HG02943 (cell line): Measurements from ENCODE around the gene INHBC.
"Not testable (repeated sequence)": the region's sequence is repeated elsewhere in the genome, so short reads cannot be mapped to it uniquely, and the experiment has no call there.

ENCODE experiments used
- ATAC-seq: cut with Tn5 transposase; IDR thresholded peaks from one replicate; pipeline ENCODE4 v1.9.1; 2021; ENCODE audit warnings: mild to moderate bottlenecking, low read depth, moderate library complexity; ENCODE audit not compliant: unreplicated experiment

The INHBC gene, protein sequence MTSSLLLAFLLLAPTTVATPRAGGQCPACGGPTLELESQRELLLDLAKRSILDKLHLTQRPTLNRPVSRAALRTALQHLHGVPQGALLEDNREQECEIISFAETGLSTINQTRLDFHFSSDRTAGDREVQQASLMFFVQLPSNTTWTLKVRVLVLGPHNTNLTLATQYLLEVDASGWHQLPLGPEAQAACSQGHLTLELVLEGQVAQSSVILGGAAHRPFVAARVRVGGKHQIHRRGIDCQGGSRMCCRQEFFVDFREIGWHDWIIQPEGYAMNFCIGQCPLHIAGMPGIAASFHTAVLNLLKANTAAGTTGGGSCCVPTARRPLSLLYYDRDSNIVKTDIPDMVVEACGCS

DNA sequence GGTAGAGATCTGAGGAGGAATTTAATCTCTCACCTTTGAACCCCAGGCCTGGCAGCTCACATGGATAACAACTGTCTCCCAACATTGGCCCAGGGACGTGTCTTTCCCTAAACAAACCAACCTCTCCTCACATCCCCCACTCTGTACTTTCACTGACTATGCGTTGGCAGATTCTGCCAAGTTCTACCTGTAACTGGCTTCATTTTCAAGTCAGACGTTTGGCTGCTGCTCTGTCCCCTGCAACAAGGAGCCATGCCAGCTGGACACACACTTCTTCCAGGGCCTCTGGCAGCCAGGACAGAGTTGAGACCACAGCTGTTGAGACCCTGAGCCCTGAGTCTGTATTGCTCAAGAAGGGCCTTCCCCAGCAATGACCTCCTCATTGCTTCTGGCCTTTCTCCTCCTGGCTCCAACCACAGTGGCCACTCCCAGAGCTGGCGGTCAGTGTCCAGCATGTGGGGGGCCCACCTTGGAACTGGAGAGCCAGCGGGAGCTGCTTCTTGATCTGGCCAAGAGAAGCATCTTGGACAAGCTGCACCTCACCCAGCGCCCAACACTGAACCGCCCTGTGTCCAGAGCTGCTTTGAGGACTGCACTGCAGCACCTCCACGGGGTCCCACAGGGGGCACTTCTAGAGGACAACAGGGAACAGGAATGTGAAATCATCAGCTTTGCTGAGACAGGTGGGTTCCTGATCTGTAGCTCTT lies at the start of gene INHBC:
Gene INHBC, plus strand, starts transcription at position 268 of the 707 bp plus-strand sequence. Its CDS starts 103 bp downstream, at position 371.
- no peak for ATAC-seq

DNA sequence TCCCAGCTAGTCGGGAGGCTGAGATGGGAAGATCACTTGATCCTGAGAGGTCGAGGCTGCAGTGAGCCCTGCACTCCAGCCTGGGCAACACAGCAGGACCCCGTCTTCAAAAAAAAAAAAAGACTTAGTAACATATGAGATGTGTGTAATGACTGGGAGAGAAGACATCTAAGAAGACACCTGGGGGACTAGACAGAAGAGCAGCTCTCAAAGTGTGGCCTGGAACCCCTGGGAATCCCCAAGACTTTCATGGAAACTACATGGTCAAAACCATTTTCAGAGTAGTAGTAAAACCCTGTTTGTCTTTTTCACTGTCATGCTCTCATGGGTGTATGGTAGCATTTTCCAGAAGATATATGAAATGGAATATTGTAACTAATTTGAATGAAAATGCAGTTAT lies 49.0 kb upstream of the INHBC start:
- ATAC-seq: no peak

DNA sequence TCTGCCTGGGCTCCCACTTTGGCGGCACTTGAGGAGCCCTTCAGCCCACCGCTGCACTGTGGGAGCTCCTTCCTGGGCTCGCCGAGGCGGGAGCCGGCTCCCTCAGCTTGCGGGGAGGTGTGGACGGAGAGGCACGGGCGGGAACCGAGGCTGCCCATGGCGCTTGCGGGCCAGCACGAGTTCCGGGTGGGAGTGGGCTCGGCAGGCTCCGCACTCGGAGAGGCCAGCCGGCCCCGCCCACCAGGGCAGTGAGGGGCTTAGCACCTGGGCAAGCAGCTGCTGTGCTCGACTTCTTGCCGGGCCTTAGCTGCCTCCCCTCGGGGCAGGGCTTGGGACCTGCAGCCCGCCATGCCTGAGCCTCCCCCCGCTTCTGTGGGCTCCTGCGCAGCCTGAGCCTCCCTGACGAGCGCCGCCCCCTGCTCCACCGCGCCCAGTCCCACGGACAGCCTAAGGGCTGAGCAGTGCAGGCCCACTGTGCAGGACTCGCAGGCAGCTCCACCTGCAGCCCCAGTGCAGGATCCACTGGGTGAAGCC lies 48.3 kb upstream of the INHBC start:
- ATAC-seq: no peak

DNA sequence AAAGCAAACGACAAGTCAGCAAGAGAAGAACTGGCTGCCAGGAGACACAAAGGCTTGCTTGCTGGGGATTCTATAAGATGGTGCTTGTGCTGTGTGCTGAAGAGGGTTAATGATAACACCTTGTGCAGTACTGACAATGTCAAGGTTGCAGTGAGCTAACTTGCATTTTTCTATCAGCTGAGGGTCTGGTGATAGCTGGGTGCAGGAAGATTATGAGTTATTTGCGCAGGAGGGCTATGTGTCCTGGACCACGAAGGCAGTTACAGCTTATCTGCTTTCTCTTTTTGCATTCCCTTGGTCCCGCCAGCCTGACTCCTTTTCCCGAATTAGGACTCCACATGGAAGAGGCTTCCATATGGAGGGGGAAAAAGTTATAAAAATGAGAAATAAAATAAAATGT lies 46.2 kb upstream of the INHBC start:
- no peak for ATAC-seq

DNA sequence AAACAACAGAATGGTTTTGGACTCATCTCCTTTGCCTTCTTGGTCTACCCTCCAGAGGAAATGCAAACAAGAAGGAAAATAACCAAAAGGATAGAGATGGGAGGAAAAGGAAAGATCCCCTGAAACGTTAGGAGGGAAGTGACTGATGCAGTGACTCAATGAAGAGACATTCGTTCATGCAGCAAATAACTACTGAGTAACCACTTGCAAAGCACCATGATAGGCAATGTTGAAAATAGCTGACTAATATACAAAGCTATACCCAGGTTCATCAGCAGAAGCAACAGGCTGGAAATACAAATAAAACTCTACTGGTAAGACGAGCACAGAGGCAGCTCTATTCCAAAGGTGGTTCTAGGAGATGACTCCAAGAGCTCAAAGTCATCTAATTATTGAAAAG lies 45.6 kb upstream of the INHBC start:
- ATAC-seq: no peak

DNA sequence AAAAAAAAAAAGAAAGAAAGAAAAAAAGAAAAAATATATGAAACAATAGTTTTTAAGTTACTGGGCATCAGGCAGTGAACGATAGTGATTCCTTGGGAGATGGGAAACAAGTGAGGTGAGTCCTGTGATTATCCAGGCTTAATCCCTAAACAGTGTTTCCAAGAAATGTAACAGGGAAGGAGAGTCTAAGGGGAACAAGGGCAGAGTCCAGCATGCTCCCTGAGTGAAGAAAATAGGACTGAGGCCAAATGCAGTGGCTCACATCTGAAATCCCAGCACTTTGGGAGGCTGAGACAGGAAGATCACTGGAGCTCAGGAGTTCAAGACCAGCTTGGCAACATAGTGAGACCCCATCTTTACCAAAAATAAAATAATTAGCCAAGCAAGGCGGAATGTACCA lies 44.4 kb upstream of the INHBC start:
- no peak for ATAC-seq

DNA sequence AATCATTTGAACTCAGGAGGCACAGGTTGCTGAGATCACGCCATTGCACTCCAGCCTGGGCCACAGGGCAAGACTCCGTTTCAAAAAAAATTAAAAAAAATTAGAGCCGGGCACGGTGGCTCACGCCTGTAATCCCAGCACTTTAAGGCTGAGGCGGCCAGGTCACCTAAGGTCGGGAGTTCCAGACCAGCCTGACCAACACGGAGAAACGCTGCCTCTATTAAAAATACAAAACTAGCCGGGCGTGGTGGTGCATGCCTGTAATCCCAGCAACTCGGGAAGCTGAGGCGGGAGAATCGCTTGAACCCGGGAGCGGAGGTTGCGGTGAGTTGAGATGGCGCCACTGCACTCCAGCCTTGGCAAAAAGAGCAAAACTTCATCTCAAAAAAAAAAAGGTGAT lies 39.5 kb upstream of the INHBC start:
- no peak for ATAC-seq

DNA sequence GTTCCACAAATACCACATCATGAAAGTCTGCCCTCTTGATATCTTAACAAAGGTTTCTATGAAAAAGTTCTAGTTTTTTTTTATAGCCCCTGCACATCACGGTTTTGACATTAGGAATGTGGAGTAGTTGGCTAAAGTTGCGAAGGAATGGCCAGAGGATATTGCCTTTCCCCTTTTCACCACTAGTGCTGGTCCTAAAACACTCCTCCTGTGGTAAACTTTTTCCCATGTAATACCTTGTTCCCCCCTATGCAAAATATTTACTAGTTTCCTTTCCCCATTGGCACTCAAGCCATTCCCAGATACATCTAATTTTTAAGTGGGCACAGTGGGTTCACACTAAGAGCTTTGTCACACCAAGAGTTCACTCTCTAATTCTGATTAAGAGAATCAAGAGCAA lies 37.1 kb upstream of the INHBC start:
- no peak for ATAC-seq

DNA sequence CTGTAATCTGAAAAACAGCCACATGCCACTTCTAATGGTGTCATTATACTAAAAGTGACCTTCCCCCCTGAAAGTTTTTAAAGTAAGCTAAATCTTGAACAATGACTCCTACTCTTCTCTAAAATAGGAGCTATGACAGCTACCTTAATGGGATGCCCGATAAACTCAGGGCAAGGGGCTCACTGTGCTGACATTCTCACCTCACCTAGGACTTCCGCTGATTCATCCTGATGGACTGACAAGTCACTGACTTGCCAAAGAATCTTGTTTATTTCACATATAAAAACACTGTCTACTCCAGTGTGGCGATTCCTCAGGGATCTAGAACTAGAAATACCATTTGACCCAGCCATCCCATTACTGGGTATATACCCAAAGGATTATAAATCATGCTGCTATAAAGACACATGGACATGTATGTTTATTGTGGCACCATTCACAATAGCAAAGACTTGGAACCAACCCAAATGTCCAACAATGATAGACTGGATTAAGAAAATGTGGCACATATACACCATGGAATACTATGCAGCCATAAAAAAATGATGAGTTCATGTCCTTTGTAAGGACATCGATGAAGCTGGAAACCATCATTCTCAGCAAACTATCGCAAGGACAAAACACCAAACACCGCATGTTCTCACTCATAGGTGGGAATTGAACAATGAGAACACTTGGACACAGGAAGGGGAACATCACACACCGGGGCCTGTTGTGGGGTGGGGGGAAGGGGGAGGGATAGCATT lies 34.7 kb upstream of the INHBC start:
- not testable (repeated sequence) for ATAC-seq

DNA sequence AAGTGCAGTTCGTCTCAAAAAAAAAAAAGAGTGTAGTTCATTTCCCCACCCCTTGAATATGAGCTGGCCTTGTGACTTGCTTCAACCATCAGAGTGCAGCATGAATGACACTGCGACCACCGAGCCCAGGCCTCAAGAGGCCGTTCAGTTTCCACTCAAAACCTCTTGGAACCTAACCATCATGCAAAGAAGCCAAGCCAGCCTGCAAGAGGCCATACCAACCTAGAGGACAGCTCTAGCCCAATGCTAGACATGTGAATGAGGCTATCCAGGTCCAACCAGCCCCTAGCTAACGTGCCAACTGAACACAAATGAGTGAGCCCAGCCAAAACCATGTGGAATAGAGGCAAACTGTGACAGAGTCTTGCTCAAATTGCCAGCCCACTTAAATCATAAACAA lies 33.4 kb upstream of the INHBC start:
- no peak for ATAC-seq

DNA sequence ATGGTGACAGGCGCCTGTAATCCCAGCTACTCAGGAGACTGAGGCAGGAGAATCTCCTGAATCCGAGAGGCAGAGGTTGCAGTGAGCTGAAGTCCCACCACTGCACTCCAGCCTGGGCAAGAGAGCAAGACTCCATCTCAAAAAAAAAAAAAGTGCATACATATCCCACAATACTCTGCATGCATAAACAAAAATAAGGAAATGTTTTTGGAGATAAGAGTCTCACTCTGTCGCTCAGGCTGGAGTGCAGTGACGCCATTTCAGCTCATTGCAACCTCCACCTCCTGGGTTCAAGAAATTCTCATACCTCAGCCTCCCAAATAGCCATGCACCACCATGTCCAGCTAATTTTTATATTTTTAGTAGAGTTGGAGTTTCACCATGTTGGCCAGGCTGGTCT lies 32.4 kb upstream of the INHBC start:
- ATAC-seq: not testable (repeated sequence)

DNA sequence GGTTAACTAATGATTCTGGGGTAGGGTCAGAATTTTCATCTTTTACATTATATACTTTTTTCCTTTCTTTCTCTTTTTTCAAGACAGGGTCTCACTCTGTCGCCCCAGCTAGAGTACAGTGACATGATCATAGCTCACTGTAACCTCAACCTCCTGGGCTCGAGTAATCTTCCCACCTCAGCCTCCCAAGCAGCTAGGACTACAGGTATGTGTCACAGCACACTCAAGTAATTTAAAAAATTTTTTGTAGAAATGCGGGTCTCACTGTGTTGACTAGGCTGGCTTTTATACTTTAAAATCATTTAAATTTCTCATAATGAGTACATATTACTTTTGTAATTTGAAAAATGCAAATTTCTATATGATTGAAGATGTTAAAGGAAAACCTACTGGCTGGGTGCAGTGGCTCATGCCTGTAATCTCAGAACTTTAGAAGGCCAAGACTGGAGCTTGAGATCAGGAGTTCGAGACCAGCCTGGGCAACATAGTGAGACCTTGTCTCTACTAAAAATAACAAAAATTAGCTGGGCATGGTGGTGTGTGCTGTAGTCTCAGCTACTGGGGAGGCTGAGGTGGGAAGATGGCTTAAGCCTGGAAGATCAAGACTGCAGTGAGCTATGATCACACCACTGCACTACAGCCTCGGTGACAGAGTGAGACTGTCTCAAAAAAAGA lies 29.5 kb upstream of the INHBC start:
- ATAC-seq: no peak

DNA sequence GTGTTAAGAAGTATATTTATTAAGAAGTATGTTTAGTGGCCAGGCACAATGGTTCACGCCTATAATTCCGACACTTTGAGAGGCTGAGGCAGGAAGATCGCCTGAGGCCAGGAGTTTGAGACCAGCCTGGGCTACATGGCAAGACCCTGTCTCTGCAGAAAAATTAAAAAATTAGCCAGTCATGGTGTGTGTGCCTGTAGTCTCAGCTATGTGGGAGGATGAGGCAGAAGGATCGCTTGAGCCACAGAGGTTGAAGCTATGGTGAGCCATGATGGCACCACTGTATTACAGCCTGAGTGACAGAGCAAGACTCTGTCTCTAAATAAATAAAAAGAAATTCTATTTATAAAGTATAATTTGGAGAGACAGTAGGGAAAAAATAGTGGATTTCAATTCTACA lies 24.1 kb upstream of the INHBC start:
- no peak for ATAC-seq

DNA sequence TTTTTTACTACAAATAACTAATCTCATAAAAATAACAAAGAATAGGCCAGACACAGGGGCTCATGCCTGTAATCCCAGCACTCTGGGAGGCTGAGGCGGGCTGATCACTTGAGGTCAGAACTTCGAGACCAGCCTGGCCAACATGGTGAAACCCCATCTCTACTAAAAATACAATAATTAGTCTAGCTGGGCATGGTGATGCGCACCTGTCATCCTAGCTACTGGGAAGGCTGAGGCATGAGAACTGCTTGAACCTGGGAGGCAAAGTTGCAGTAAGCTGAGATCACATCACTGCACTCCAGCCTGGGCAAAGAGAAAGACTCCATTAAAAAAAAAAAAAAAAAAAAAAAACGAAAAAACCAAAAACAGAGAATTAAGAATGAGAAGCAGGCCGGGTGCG lies 20.4 kb upstream of the INHBC start:
- ATAC-seq: not testable (repeated sequence)

DNA sequence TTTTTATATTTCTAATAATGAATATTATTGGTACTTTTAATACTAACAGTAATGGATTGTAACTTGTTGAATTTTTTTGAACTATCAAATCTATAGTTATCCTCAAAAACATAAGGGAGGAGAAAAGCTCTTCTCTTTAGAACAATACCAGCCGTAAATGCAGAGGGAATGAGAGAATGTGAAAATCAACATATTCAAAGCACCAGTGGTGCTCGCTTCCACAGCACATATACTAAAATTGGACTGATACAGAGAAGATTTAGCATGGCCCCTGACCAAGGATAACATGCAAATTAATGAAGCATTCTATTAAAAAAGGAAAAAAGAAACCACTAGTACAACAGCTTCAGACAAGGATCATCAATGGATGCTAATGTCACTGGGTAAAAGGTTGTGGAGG lies 19.5 kb upstream of the INHBC start:
- ATAC-seq: no peak

DNA sequence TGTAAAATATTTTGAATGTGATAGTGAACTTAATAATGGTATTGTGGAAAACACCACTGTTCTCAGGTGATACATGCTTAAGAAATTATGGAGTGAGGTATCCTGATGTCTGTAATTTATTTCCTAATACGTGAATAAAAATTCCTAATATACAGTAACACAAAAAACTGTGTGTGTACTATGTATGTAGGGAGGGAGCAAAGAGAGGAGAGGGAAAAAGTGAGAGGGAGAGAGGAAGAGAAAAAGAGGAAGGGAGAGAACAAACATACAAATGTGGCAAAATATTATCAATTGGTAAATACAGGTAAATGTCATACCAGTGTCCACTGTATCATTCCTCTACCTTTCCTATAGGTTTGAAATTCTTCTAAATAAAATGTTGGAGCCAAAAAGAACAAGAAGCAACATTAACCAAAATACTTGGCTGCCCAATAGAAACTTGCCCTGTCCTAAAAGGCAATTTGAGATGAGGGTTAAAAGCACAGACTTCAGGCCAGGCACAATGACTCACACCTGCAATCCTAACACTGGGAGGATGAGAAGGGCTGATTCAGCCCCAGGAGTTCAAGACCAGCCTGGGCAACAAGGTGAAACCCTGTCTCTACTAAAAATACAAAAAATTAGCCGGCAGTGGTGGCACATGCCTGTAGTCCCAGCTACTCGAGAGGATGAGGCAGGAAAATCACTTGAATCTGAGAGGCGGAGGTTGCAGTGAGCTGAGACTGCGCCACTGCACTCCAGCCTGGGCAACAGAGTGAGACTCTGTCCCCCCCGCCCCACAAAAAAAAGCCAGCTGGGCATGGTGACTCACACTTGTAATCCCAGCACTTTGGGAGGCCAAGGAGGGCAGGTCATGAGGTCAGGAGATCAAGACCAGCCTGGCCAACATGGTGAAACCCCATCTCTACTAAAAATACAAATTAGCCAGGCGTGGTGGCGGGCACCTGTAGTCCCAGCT lies 18.3 kb upstream of the INHBC start:
- ATAC-seq: no peak

DNA sequence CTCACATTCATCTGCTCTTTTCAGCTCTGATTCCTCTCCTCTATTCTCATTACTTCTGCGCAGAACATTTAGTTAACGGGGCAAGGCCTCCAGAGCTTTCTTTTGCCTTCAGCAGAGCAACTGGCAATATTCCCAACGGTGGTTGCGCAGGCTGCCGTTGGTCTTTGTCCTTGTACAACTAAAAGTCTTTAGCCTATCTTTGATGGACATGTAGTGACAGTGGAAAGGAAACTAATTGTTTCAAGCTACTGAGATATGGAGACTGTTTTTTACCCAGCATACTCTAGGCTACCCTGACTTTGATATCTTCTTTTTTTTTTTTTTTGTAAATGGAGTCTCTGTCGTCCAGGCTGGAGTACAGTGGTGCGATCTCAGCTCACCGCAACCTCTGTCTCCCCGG lies 16.3 kb upstream of the INHBC start:
- ATAC-seq: no peak

DNA sequence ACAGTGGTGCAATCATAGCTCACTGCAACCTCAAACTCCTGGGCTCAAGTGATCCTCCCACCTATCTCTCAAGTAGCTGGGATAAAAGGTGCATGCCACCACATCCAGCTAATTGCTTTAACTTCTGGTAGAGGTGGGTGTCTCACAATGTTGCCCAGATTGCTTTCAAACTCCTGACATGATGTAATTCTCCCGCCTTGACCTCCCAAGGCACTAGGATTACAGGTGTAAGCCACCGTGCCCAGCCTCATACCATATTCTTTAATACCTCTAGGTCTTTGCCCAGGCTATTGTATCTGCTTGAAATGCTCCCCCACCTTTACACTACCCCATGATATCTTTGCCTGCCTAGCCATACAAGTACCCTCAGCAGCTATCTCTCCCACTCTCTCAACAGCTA lies 15.1 kb upstream of the INHBC start:
- ATAC-seq: no peak

DNA sequence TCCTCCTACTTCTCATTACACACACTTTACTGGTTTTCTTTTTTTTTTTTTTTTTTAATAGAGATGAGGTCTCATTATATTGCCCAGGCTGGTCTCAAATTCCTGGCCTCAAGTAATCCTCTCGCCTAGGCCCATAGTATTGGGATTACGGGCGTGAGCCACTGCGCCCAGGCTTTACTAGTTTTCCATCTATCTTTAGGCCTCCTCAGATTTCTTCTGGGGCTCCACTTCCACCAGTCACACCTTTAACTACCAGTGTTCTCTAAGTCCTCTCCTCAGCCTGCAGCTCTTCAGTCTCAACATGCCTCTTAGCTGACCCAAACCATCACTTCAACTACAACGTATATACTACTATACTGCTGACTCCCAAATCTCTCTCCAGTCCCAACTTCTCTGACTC lies 14.1 kb upstream of the INHBC start:
- no peak for ATAC-seq

DNA sequence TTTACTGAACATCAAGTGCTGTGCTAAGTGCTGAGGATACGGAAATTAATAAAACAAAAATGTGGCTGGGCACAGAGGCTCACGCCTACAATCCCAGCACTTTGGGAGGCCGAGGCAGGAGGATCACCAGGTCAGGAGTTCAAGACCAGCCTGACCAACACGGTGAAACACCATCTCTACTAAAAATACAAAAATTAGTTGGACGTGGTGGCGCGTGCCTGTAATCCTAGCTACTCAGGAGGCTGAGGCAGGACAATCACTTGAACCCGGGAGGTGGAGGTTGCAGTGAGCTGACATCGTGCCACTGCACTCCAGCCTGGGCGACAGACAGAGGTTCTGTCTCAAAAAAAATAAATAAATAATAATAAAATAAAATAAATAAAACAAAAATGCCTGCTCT lies 7.6 kb upstream of the INHBC start:
- not testable (repeated sequence) for ATAC-seq
